Esophagus mucosa (tissue), 1 donor: ENCODE data around the gene FBXO38. TPM values are rescaled to one million over a fixed set of nuclear protein-coding genes. Genes with fewer than 3 reads are reported as not detected.

Experiments
- ATAC-seq: fragments of 200-7000 bp; cut with Tn5 transposase; one replicate; pipeline ENCODE4 v1.9.1; 2020
- total RNA-seq: library from RNA; stranded (reverse); gene quantifications from one replicate; pipeline ENCODE4 v1.2.4, GENCODE V29; 2023
- donor health status: DM: yes; HTN: yes; CAD: no.

FBXO38 gene
- 22.4 TPM for total RNA-seq

GRCh38 chr5:148383564-148384379 is at the start of gene FBXO38:
Gene FBXO38 (plus strand): TSS chr5:148383958. CDS start chr5:148394777, 10,819 bp downstream.
- peak; percentile 99 for ATAC-seq

GRCh38 chr5:148335259-148335658 is 48.5 kb upstream of the FBXO38 start, which contains the start of gene SPINK9:
Gene SPINK9 (plus strand): TSS chr5:148335559. CDS start chr5:148335614, 55 bp downstream.
- ATAC-seq, result no peak

GRCh38 chr5:148336704-148337435 is 46.9 kb upstream of the FBXO38 start:
- peak; percentile 77 for ATAC-seq

GRCh38 chr5:148342371-148343045 is 41.2 kb upstream of the FBXO38 start:
- peak; percentile 73 for ATAC-seq

- peak; percentile 96 for ATAC-seq
Measured at GRCh38 chr5:148343046-148343407, 40.7 kb upstream of the FBXO38 start.

- ATAC-seq, result peak; percentile 67
Measured at GRCh38 chr5:148343603-148344487, 39.9 kb upstream of the FBXO38 start.

GRCh38 chr5:148347706-148348105 is 36.1 kb upstream of the FBXO38 start:
- ATAC-seq, result peak; percentile 63

- ATAC-seq, result peak; percentile 50
Measured at GRCh38 chr5:148352696-148353095, 31.1 kb upstream of the FBXO38 start.

GRCh38 chr5:148353634-148354033 is 30.1 kb upstream of the FBXO38 start:
- no peak for ATAC-seq

- no peak for ATAC-seq
Measured at GRCh38 chr5:148364343-148364742, 19.4 kb upstream of the FBXO38 start.

- ATAC-seq, result no peak
Measured at GRCh38 chr5:148368299-148368698, 15.5 kb upstream of the FBXO38 start.

GRCh38 chr5:148372166-148372725 is 11.5 kb upstream of the FBXO38 start:
- ATAC-seq, result peak; percentile 74

- peak; percentile 93 for ATAC-seq
Measured at GRCh38 chr5:148372893-148373292, 10.9 kb upstream of the FBXO38 start.

- peak; percentile 83 for ATAC-seq
Measured at GRCh38 chr5:148374690-148375360, 8.9 kb upstream of the FBXO38 start.

GRCh38 chr5:148376198-148376597 is 7.6 kb upstream of the FBXO38 start:
- ATAC-seq, result no peak

- no peak for ATAC-seq
Measured at GRCh38 chr5:148378670-148379069, 5.1 kb upstream of the FBXO38 start.

GRCh38 chr5:148379340-148379739 is 4.4 kb upstream of the FBXO38 start:
- ATAC-seq, result no peak

GRCh38 chr5:148381906-148382305 is 1.9 kb upstream of the FBXO38 start:
- ATAC-seq, result no peak

GRCh38 chr5:148382961-148383360 is 797 bp upstream of the FBXO38 start:
- ATAC-seq, result no peak

- ATAC-seq, result peak; percentile 31
Measured at GRCh38 chr5:148384380-148384737, 601 bp downstream of the FBXO38 start.

GRCh38 chr5:148385094-148385493 is 1.3 kb downstream of the FBXO38 start:
- ATAC-seq, result no peak
